ENCODE results near the gene DHCR24. TPM values are rescaled to one million over a fixed set of nuclear protein-coding genes. Genes with fewer than 3 reads are reported as not detected.

DHCR24 gene
- total RNA-seq, 1 donor from 2014 or later, result 130 TPM

DNA sequence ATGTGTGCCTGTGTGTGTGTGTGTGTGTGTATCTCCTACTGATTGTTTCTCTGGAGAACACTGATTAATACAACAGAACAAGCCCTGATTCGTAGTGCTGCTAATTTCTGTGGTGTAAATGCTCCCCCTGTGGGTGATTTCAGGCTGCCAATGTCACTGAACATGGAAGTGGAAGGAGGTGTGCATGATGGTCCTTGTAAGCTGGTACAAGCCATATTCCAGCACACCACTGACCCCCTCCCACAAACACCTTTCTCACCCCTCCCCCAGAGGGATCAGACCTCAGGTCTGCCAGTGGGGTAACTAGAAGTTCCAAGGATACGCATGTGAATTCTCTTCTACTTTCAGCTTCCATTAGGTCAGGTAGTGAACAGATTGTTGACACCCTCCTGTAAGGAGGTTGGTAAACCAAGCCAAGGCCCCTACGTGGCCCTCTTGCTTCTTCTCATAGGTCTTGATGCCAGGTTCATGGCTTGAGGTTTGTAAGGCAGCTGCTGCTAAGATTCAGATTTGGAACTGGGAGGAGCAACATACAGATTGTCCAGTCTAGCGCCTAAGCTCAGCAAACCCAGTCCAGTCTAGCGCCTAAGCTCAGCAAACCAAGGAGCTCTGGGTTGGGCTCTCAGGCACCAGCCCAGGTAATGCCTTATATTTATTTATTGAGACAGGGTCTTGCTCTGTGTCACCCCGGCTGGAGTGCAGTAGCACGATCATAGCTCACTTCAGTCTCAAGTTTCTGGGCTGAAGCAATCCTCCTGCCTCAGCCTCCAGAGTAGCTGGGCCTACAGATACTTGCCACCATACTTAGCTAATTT, 38.7 kb downstream of the DHCR24 start:
- intact Hi-C loops (cut with micrococcal nuclease), result no loop called here

- intact Hi-C loops (cut with micrococcal nuclease), result no loop called here
These were observed 40.2 kb downstream of the DHCR24 start for GRCh38 chr1:54846716-54847284.

- intact Hi-C loops (cut with micrococcal nuclease), result no loop called here
These were observed 40.7 kb downstream of the DHCR24 start for GRCh38 chr1:54846301-54846700.

GRCh38 chr1:54845772-54846171, 41.2 kb downstream of the DHCR24 start:
- intact Hi-C loops (cut with micrococcal nuclease), result no loop called here

GRCh38 chr1:54844564-54844963, 42.4 kb downstream of the DHCR24 start:
- intact Hi-C loops (cut with micrococcal nuclease), result no loop called here

DNA sequence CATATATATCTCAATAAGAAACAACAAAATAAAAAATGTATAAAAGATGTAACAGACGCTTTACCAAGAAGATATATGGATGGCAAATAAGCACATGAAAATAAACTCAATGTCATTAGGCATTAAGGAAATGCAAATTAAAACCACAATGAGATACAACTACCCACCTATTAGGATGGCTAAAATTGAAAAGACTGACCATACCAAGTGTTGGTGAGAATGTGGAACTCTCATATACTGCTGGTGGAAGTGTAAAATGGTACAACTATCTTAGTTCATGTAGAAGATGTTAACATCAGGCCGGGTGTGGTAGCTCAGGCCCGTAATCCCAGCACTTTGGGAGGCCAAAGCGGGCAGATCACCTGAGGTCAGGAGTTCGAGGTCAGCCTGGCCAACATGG, 43.5 kb downstream of the DHCR24 start:
- intact Hi-C loops (cut with micrococcal nuclease), result no loop called here

DNA sequence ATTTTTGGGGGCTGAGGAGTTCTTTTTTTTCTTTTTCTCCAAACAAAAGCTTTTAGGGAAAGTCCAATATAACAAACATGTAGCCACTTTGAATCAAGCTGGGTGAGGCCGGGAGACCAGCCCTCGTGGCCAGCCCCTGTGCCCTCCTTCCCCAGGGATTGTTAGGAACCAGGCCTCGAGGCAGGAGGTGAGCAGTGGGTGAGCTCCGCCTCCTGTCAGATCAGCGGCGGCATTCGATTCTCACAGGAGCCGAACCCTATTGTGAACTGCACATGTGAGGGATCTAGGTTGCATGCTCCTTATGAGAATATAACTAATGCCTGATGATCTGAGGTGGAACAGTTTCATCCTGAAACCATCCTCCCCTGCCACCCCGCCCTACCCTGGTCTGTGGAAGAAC, 44.0 kb downstream of the DHCR24 start:
- intact Hi-C loops (cut with micrococcal nuclease), result no loop called here

DNA sequence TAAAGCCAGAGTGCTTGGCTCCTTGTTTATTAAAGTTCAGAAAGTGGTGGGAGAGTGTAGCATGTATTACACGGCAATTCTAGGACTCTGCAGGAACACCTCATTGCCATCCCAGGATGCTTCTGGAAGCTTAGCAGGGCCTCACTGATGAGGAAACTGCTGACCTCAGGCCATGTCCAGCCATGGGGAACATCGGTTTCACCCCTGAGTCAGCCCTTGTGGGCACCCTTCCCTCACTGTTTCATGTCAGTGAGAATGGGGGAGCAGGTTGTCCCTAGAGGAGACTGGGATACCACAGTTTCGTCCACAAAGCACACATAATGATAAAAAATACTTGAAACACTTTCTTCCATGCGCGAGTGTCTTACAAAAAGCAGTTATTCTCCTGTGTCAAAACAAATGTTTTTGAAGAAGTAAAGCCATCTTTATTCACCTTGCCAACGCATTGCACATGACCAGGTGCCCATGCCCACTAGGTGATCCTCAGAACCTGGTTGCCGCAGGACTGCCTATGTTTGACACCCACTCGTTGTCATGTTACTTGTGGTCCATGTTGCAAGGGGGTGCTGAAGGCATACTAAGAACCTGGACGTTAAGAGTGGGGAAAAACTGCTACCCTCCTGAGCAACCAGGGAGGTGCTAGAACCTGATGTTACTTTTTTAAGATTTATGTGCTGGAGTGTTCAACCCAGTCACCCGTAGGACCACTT, 44.6 kb downstream of the DHCR24 start:
- intact Hi-C loops (cut with micrococcal nuclease), result no loop called here

- intact Hi-C loops (cut with micrococcal nuclease), result no loop called here
These were observed 47.2 kb downstream of the DHCR24 start for GRCh38 chr1:54839824-54840223.

DNA sequence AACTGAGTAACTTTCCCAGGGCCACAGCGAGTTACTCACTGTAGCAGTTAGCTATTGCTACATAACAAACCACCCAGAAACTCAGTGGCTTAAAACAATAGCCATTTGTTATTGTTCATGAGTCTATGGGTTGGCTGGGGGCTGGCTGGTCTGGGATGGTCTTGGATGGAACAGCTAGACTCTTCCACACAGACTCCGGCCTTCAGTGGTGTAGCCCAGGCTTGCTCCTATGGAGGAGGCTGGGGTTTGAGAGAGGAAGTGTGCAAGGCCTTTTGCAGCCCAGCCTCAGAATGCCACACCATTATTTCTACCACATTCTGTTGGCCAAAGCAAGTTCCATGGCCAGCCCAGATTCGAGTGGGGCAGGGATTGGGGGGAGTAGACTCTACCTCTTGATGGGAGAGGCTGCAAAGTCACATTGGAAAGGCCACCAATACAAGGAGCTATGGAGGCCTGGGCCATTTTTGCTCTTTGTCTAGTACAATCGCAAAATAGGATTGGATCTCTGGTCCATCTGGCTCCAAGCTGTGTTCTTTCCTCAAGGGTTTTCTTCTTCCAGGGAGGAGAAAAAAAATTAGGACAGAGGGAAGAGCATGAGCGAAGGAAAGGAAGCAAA, 48.3 kb downstream of the DHCR24 start:
- intact Hi-C loops (cut with micrococcal nuclease), result no loop called here

GRCh38 chr1:54837002-54837853, 49.8 kb downstream of the DHCR24 start:
- intact Hi-C loops (cut with micrococcal nuclease), result no loop called here

DNA sequence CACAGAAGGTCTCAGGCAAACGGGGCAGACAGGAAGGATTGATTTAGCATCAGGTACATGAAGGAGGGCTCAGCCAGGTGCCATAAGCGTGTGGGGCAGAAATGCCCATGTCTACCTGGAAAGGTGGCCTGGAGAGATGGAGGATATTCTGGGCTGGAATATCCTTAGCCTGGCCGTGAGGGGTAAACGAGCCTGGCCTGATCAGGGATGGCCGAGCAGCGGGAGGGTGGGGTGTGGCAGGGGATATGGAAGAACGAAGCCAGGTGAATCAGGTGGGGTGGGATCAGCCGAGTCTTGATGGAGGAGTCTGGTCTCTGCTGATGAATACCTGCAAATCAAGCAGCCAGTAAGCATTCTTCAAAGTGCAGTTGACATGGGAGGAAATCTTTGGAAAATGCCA, 50.4 kb downstream of the DHCR24 start:
- intact Hi-C loops (cut with micrococcal nuclease), result no loop called here

DNA sequence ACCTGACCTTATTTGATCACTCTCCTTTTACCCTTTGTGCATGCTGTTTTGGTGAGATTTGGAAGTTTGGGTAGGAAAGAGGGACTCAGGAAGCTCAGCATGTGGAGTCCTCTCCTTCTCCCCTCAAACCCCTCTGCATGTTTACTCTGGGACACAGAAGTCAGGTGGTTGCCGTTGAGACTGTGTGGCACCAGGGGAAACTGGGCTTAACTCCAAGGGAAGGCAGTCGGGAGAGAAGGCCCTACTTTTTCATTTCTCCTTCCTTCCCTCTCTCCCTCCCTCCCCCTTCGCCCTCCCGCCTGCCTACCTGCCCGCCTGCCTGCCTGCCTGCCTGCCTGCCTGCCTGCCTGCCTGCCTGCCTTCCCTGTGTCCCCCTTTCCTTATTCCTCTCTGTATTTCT, 51.0 kb downstream of the DHCR24 start:
- intact Hi-C loops (cut with micrococcal nuclease), result no loop called here

- intact Hi-C loops (cut with micrococcal nuclease), result no loop called here
These were observed 51.7 kb downstream of the DHCR24 start for GRCh38 chr1:54835131-54835898.

DNA sequence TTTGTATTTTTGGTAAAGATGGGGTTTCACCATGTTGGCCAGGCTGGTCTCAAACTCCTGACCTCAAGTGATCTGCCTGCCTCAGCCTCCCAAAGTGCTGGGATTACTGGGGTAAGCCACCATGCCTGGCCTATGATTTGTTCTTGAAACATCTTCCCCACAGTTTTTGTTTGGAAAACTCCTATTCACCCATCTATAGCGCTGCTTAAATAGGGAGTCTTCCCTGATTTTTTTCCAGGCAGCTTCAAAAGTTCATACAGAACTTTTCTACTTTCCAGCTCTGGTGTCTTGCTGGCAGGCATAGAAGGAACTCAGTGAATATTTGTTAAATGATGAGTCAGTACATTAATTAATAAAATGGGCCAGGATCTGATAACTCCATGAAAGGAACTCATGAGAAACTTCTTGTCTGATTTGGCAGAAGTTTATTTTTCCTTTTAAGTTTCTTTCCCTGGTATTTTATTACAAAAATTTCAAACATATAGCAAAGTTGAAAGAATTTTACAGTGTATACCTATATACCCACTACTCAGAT, 52.9 kb downstream of the DHCR24 start:
- intact Hi-C loops (cut with micrococcal nuclease), result no loop called here

- intact Hi-C loops (cut with micrococcal nuclease), result no loop called here
These were observed 53.9 kb downstream of the DHCR24 start for GRCh38 chr1:54833121-54833520.

GRCh38 chr1:54826226-54826816, 60.7 kb downstream of the DHCR24 start:
- intact Hi-C loops (cut with micrococcal nuclease), result no loop called here

DNA sequence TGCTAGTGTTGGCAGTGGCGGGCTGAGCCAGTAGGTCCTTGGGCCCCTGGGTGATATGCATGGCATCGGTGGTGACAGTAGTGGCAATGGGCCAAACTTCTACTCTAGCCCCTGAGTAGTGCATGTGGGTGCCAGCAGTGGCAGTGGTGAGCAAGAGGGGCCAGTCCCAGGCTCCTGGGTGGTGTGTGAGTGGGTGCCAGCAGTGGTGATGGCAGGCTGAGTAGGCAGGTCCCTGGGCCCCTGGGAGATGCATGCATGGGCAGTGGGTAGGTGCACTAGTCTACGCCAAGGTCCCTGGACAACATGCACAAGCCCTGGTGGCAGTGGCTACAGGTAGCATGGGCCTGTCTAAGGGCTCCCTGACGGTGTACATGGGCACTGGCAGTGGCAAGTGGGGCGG, 61.3 kb downstream of the DHCR24 start:
- intact Hi-C loops (cut with micrococcal nuclease), result no loop called here

- intact Hi-C loops (cut with micrococcal nuclease), result no loop called here
These were observed 63.3 kb downstream of the DHCR24 start for GRCh38 chr1:54823670-54824069.

GRCh38 chr1:54819733-54820132, 67.3 kb downstream of the DHCR24 start:
- intact Hi-C loops (cut with micrococcal nuclease), result no loop called here

Data from T-helper 1 cell treated with Interleukin-12 subunit alpha and Interleukin-12 subunit beta and Interleukin-4 antibody, amounts not matched to agents 30 ng/mL and 1 ng/mL, for 36 hours (primary cell).